HepG2 (cell line): ENCODE measurements around the gene MTA1. TPM values are rescaled to one million over a fixed set of nuclear protein-coding genes. Genes with fewer than 3 reads are reported as not detected.

Experiments used
- ATAC-seq: fragments of 200-7000 bp; cut with Tn5 transposase; 3 replicates; pipeline ENCODE4 v1.9.1; 2020; ENCODE audit warnings: mild to moderate bottlenecking, moderate library complexity
- Bru-seq: library from RNA; stranded (reverse); fragments of 400-500 nt; gene quantifications from one replicate; lab custom pipeline; 2021; lab: Mats Ljungman, UMichigan
- BruChase-seq, 2 experiments: library from RNA; stranded (reverse); fragments of 400-500 nt; gene quantifications; one replicate each; lab custom pipeline; 2021; lab: Mats Ljungman, UMichigan
- BruUV-seq: library from RNA; stranded (reverse); fragments of 400-500 nt; replicated peaks from 2 replicates; lab custom pipeline; 2021; lab: Mats Ljungman, UMichigan
- CTCF ChIA-PET: fragments of 300-600 bp; formaldehyde crosslinking; extraction: SDS; loops from one replicate; lab custom pipeline; 2021; ENCODE audit warnings: low total read pairs, inconsistent platforms, low intra/inter-chr PET ratio; lab: Yijun Ruan, JAX
- POLR2A ChIA-PET: fragments of 350-600 bp; sonication (Branson Sonifier 250); formaldehyde crosslinking; loops from one replicate; lab custom pipeline; 2020; ENCODE audit warnings: antibody characterized with exemption, inconsistent platforms; lab: Yijun Ruan, JAX
- DNase-seq: peaks from one replicate; pipeline ENCODE4 v3.0.0-alpha.2; 2015; ENCODE audit warnings: low spot score
- FAIRE-seq: peaks from 3 replicates; lab custom pipeline; 2011; peaks lifted over from hg19 to GRCh38; lab: Jason Lieb, UNC
- H2AFZ ChIP-seq: one replicate; pipeline ENCODE4 v1.6.1; 2011; ENCODE audit warnings: low read length, inconsistent platforms
- H3K27ac ChIP-seq: fragments of 300-600 bp; 3 replicates; pipeline ENCODE4 v1.8.0; 2011; ENCODE audit warnings: mixed run types, mild to moderate bottlenecking, mixed read lengths, low read length, inconsistent platforms; ENCODE audit not compliant: insufficient read depth; ENCODE audit errors: extremely low read length
- H3K27me3 ChIP-seq, 2 experiments: fragments of 200-600 bp in 1 of 2; 2 replicates in 1 of 2; 3 replicates in 1 of 2; pipeline versions ENCODE4 v1.6.0 to v1.8.0; 2011; ENCODE audit warnings: low read length in 2 of 2, mild to moderate bottlenecking in 2 of 2, moderate library complexity in 2 of 2, inconsistent platforms in 1 of 2; ENCODE audit not compliant: insufficient read depth in 2 of 2, control insufficient read depth in 1 of 2
- H3K36me3 ChIP-seq, 2 experiments: fragments of 200-600 bp in 1 of 2; replicated peaks in 1 of 2; 2 replicates in 1 of 2; 3 replicates in 1 of 2; pipeline versions ENCODE4 v1.5.1 to v1.8.0; 2011; ENCODE audit warnings: low read length in 2 of 2, inconsistent platforms in 1 of 2; ENCODE audit not compliant: insufficient read depth in 2 of 2, control insufficient read depth in 1 of 2
- H3K4me1 ChIP-seq: 2 replicates; pipeline ENCODE4 v1.5.1; 2012; ENCODE audit warnings: low read length, inconsistent platforms; ENCODE audit not compliant: insufficient read depth
- H3K4me2 ChIP-seq: 2 replicates; pipeline ENCODE4 v1.6.0; 2011; ENCODE audit warnings: low read depth, low read length, inconsistent platforms
- H3K4me3 ChIP-seq, 3 experiments: fragments of 200-600 bp in 1 of 3; sonication (generic), shearing (Covaris generic) in 1 of 3; replicated peaks in 1 of 3; 2 replicates each; pipeline ENCODE4 v1.5.1; 2011 to 2016; ENCODE audit warnings: low read length in 3 of 3, inconsistent platforms in 2 of 3, low read depth in 2 of 3, mild to moderate bottlenecking in 2 of 3, control low read depth in 1 of 3, mixed read lengths in 1 of 3; ENCODE audit not compliant: insufficient read depth in 1 of 3
- H3K79me2 ChIP-seq: one replicate; pipeline ENCODE4 v1.6.1; 2011; ENCODE audit warnings: low read length, inconsistent platforms; ENCODE audit not compliant: insufficient read depth
- H3K9ac ChIP-seq: 2 replicates; pipeline ENCODE4 v1.6.0; 2011; ENCODE audit warnings: mild to moderate bottlenecking, low read depth, low read length, inconsistent platforms; ENCODE audit not compliant: insufficient read depth
- H3K9me3 ChIP-seq: 2 replicates; pipeline ENCODE4 v1.5.1; 2012; ENCODE audit warnings: mild to moderate bottlenecking, low read length
- H4K20me1 ChIP-seq: 2 replicates; pipeline ENCODE4 v1.6.0; 2011; ENCODE audit warnings: inconsistent platforms, mild to moderate bottlenecking, low read length, moderate library complexity; ENCODE audit not compliant: insufficient read depth
- IKZF5 ChIP-seq: IDR thresholded peaks from 2 replicates; pipeline ENCODE4 v1.6.1; 2018; ENCODE audit warnings: missing genetic modification reagents, mild to moderate bottlenecking, missing compliant biosample characterization
- KDM1A ChIP-seq: IDR thresholded peaks from 2 replicates; pipeline ENCODE4 v1.6.1; 2016; ENCODE audit warnings: missing compliant biosample characterization
- MYNN ChIP-seq: sonication (generic); formaldehyde crosslinking; IDR thresholded peaks from 2 replicates; pipeline ENCODE4 v1.4.0; 2020; ENCODE audit warnings: mild to moderate bottlenecking, low read depth, missing genetic modification reagents
- NCOR1 ChIP-seq: fragments of 200-600 bp; sonication (generic); IDR thresholded peaks from 2 replicates; pipeline ENCODE4 v1.7.0; 2017; ENCODE audit warnings: antibody characterized with exemption, low read length, borderline replicate concordance
- RAD21 ChIP-seq: fragments of 450-650 bp; formaldehyde crosslinking; IDR thresholded peaks from 2 replicates; pipeline ENCODE4 v1.5.0; 2020; ENCODE audit warnings: mild to moderate bottlenecking
- RXRB ChIP-seq: IDR thresholded peaks from 2 replicates; pipeline ENCODE4 v1.6.1; 2016; ENCODE audit warnings: borderline replicate concordance, missing genetic modification reagents, missing compliant biosample characterization
- SCMH1 ChIP-seq: sonication (generic); formaldehyde crosslinking; IDR thresholded peaks from 2 replicates; pipeline ENCODE4 v1.9.0; 2021; ENCODE audit warnings: missing genetic modification reagents, mild to moderate bottlenecking, borderline replicate concordance
- THYN1 ChIP-seq: sonication (generic); formaldehyde crosslinking; IDR thresholded peaks from 2 replicates; pipeline ENCODE4 v1.8.1; 2023; ENCODE audit warnings: low read depth, mild to moderate bottlenecking, moderate library complexity, missing genetic modification reagents, borderline replicate concordance
- ZNF580 ChIP-seq: IDR thresholded peaks from 2 replicates; pipeline ENCODE4 v1.6.1; 2016; ENCODE audit warnings: low read depth, borderline replicate concordance
- ZNF660 ChIP-seq: sonication (generic); formaldehyde crosslinking; IDR thresholded peaks from 2 replicates; pipeline ENCODE4 v1.5.1; 2020; ENCODE audit warnings: mild to moderate bottlenecking, low read depth, missing genetic modification reagents, borderline replicate concordance
- ZNF770 ChIP-seq: sonication (generic); formaldehyde crosslinking; IDR thresholded peaks from 2 replicates; pipeline ENCODE4 v1.5.0; 2020; ENCODE audit warnings: mild to moderate bottlenecking, missing genetic modification reagents
- ZSCAN9 ChIP-seq: IDR thresholded peaks from 2 replicates; pipeline ENCODE4 v1.6.1; 2016; ENCODE audit warnings: borderline replicate concordance
- WGBS: methylation state at CpG from one replicate; pipeline ENCODE4 v1.1.6; 2017; ENCODE audit warnings: low lambda C conversion rate; 5-methylcytosine and 5-hydroxymethylcytosine counted together
- in situ Hi-C: cut with HindIII; loops from 2 replicates; pipeline ENCODE4 v1.10.0; 2017; ENCODE audit warnings: low pct_unique_long_range_greater_than_20kb; ENCODE audit not compliant: extremely low pct_ligation_motif_present
- intact Hi-C: fragments of 100-400 bp; cut with micrococcal nuclease; formaldehyde crosslinking; loops from one replicate; pipeline ENCODE4 v1.10.0; 2022; ENCODE audit not compliant: unreplicated experiment
- long read RNA-seq, 2 experiments: library from RNA in 1 of 2; library from polyadenylated mRNA in 1 of 2; stranded (forward) in 1 of 2; unstranded in 1 of 2; transcript quantifications; one replicate each; pipeline ENCODE4 v2.0.0, GENCODE V29; 2019 to 2022
- polyA minus RNA-seq, 3 experiments: library from RNA; depleted of rRNA, polyadenylated mRNA; stranded (reverse); fragments of >200 nt; gene quantifications; 2 replicates each; pipeline ENCODE4 v1.2.3, GENCODE V29; 2011; ENCODE audit warnings: low replicate concordance in 1 of 3
- polyA plus RNA-seq, 8 experiments: library from polyadenylated mRNA; depleted of rRNA in 3 of 8; stranded (reverse) in 7 of 8; unstranded in 1 of 8; fragments of >200 nt; fragmentation: Illumina TruSeq in 4 of 8; extraction: Trizol in 4 of 8; gene quantifications; 2 replicates each; pipeline versions ENCODE4 v1.2.1 to v1.2.3, GENCODE V29; 2011 to 2016; ENCODE audit warnings: low read depth in 4 of 8, missing spikeins in 1 of 8, mixed read lengths in 1 of 8; ENCODE audit not compliant: insufficient read depth in 1 of 8
- total RNA-seq, 5 experiments: library from RNA; depleted of rRNA; stranded (reverse); fragments of >200 nt; fragmentation: Illumina TruSeq; extraction: Trizol; gene quantifications; 2 replicates each; pipeline ENCODE4 v1.2.3, GENCODE V29; 2016; ENCODE audit warnings: low read depth in 1 of 5

Gene MTA1
- total RNA-seq (2016; rRNA removed; fragmentation: Illumina TruSeq; extraction: Trizol) (19.1 and 35.2 TPM in 2 replicates), polyA plus RNA-seq (2011; rRNA removed) (85.7 and 85.8 TPM in 2 replicates), polyA minus RNA-seq (2011; rRNA and poly(A)+ RNA removed; ENCODE audit: low replicate concordance) (53.3 and 73.7 TPM in 2 replicates), Bru-seq, nascent RNA (percentile 72 among the genes with signal in this experiment), BruChase-seq, experiment 1, labeled RNA remaining after a 6-hour chase (percentile 78 among the genes with signal in this experiment), BruChase-seq, experiment 2, labeled RNA remaining after a 2-hour chase (percentile 78 among the genes with signal in this experiment)
- total RNA-seq (2016; cell fraction: cytosol; rRNA removed; fragmentation: Illumina TruSeq; extraction: Trizol; ENCODE audit: low read depth) = 56.8 and 63.0 TPM in 2 replicates
- 14.0 and 38.5 TPM in 2 replicates for total RNA-seq (2016; cell fraction: insoluble cytoplasmic fraction; rRNA removed; fragmentation: Illumina TruSeq; extraction: Trizol)
- 52.7 and 56.0 TPM in 2 replicates for total RNA-seq (2016; cell fraction: membrane; rRNA removed; fragmentation: Illumina TruSeq; extraction: Trizol)
- 47.2 and 51.4 TPM in 2 replicates for total RNA-seq (2016; cell fraction: nucleus; rRNA removed; fragmentation: Illumina TruSeq; extraction: Trizol)
- polyA plus RNA-seq (2011; cell fraction: cytosol; rRNA removed) = 39.0 and 48.4 TPM in 2 replicates
- 409 and 581 TPM in 2 replicates for polyA plus RNA-seq (2011; cell fraction: nucleus; rRNA removed)
- 58.3 and 62.1 TPM in 2 replicates for polyA plus RNA-seq (2012)
- polyA plus RNA-seq (2016; cell fraction: cytosol; fragmentation: Illumina TruSeq; extraction: Trizol; ENCODE audit: low read depth) = 51.1 and 53.5 TPM in 2 replicates
- polyA plus RNA-seq (2016; cell fraction: insoluble cytoplasmic fraction; fragmentation: Illumina TruSeq; extraction: Trizol; ENCODE audit: low read depth) = 36.2 and 45.8 TPM in 2 replicates
- 82.4 and 89.9 TPM in 2 replicates for polyA plus RNA-seq (2016; cell fraction: membrane; fragmentation: Illumina TruSeq; extraction: Trizol; ENCODE audit: low read depth)
- 244 and 255 TPM in 2 replicates for polyA plus RNA-seq (2016; cell fraction: nucleus; fragmentation: Illumina TruSeq; extraction: Trizol; ENCODE audit: insufficient read depth, low read depth)
- polyA minus RNA-seq (2011; cell fraction: cytosol; rRNA and poly(A)+ RNA removed) = 58.3 and 59.6 TPM in 2 replicates
- 88.5 and 90.4 TPM in 2 replicates for polyA minus RNA-seq (2011; cell fraction: nucleus; rRNA and poly(A)+ RNA removed)
- long read RNA-seq, experiment 1, partial matches to known transcripts = 0 of 3 reads
- long read RNA-seq, experiment 1, other reads (novel, unspliced or antisense) = 1 of 3 reads
- long read RNA-seq, experiment 2, transcript MTA1-201 (21 exons, 2,876 nt) = minor isoform, 28 of 179 reads
- long read RNA-seq, experiment 2, transcript MTA1-202 (20 exons, 2,709 nt) = major isoform, 36 of 179 reads
- long read RNA-seq, experiment 2, partial matches to known transcripts = 48 of 179 reads
- long read RNA-seq, experiment 2, other reads (novel, unspliced or antisense) = 61 of 179 reads

GRCh38 chr14:105419195-105420091, at the start of gene MTA1:
TSS of gene MTA1 (plus strand) at chr14:105419827. CDS start at chr14:105420036, 209 bp downstream.
- FAIRE-seq = no peak
- Histone ChIP-seq H3K4me3 (peak within 1 kb of the TSS; percentile 76 to 92 (median 89)), H3K27ac (peak within 1 kb of the TSS; percentile 84), H3K9me3 (no peaks in the 10 kb centered on the region), H3K4me1 (peaks cover 47% of the 10 kb centered on the region), H3K9ac (peak within 1 kb of the TSS; percentile 89), H2AFZ (no peak within 1 kb of the TSS), H3K4me2 (peak within 1 kb of the TSS; percentile 91), H3K79me2 (peaks cover 39% of the 10 kb centered on the region), H3K27me3 (peaks cover 0 to under 1% of the 10 kb centered on the region in 2 experiments; a peak in 2 of 5 replicates), H3K36me3 (0 out of 5 replicates have a peak, but pooled peaks cover 0 to 3% of the 10 kb centered on the region in 2 experiments), H4K20me1 (0 out of 2 replicates have a peak, but pooled peaks cover 2% of the 10 kb centered on the region)
- CTCF ChIA-PET = no interaction called here
- BruUV-seq = no TSS peak
- no CpG with 5 or more reads among the region's 96 CpGs for WGBS
- DNase-seq = peak; percentile 35
- in situ Hi-C loops = loop anchor here (5.0 kb wide), 1 partner anchor 108 kb away; the partner anchor contains the start of gene TMEM121
- intact Hi-C loops = no loop called here
- POLR2A ChIA-PET = interaction anchor here (2.4 kb wide), 1 partner anchor 21 kb away, joined by 10 read pairs; the partner anchor contains the start of gene TEX22
- peak; percentile 55 for ATAC-seq
- TF ChIP-seq KDM1A (CRISPR knock-in tag) = 0 out of 2 replicates have a peak, but pooled peaks have one; percentile 12
- TF ChIP-seq SCMH1 (CRISPR knock-in tag) = no peak
- no peak; the same call in 1 of the 2 replicates for TF ChIP-seq RXRB (CRISPR knock-in tag)
- 0 out of 2 replicates have a peak, but pooled peaks have one; percentile 52 for TF ChIP-seq IKZF5 (CRISPR knock-in tag)
- no peak for TF ChIP-seq ZSCAN9
- TF ChIP-seq RAD21 = no peak; the same call in 1 of the 2 replicates
- peak; percentile 69; the same call in 1 of the 2 replicates for TF ChIP-seq ZNF580 (CRISPR knock-in tag)
- no peak for TF ChIP-seq ZNF660 (CRISPR knock-in tag)
- 0 out of 2 replicates have a peak, but pooled peaks have one; percentile 42 for TF ChIP-seq NCOR1
- TF ChIP-seq MYNN = 0 out of 2 replicates have a peak, but pooled peaks have one; percentile 75
- TF ChIP-seq THYN1 (CRISPR knock-in tag) = no peak
- TF ChIP-seq ZNF770 (CRISPR knock-in tag) = 0 out of 2 replicates have a peak, but pooled peaks have one; percentile 11
